ENCODE data around the gene CDH12.

DNA sequence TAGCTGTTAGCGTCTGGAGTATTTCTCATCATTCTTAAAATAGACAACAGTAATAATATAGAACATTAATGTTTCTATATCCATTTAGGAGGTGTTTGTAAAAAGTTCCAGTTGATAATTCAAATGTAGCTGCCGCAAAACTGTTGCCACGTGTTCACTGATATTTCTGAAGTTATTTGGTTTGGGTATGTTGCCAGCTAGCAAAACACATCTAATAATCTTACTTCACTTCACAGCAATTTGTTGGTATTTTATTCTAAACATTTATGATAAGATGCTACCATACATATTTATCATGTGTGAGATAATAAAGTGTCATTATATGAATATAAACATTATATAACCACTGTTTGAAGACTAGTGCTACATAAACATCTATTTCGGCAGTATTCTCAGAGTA lies 101.6 kb downstream of the CDH12 start:
- no peak for TF ChIP-seq TAF1 (IDR thresholded peaks at IDR 0.05; ENCODE audit: low read depth, low read length)
- no peak for TF ChIP-seq POLR2AphosphoS5 (IDR thresholded peaks at IDR 0.05; ENCODE audit: low read depth, low read length)
- TF ChIP-seq POLR2A (IDR thresholded peaks at IDR 0.05; ENCODE audit: low read depth, low read length), result no peak
- no peak for TF ChIP-seq POU2F2 (IDR thresholded peaks at IDR 0.05; ENCODE audit: low read depth, low read length)
- no peak for TF ChIP-seq PAX5 (IDR thresholded peaks at IDR 0.05; ENCODE audit: insufficient read depth, low read length, severe bottlenecking)

Data from GM12891 (cell line).